Endothelial cell of umbilical vein (primary cell): Measurements from ENCODE around the gene SLC9A9. TPM values are rescaled to one million over a fixed set of nuclear protein-coding genes. Genes with fewer than 3 reads are reported as not detected.

Experiments used
- BruUV-seq: library from RNA; stranded (reverse); fragments of 400-500 nt; replicated peaks from 2 replicates; lab custom pipeline; 2021; lab: Mats Ljungman, UMichigan
- CTCF ChIA-PET: fragments of 300-600, 350-600 bp; sonication (Branson Sonifier 250); formaldehyde crosslinking; loops from one replicate; lab custom pipeline; 2021; ENCODE audit warnings: antibody characterized with exemption, inconsistent platforms; lab: Charles Lee
- POLR2A ChIA-PET: fragments of 300-600, 350-600 bp; sonication (Branson Sonifier 250); formaldehyde crosslinking; loops from one replicate; lab custom pipeline; 2021; ENCODE audit warnings: antibody characterized with exemption, inconsistent platforms; lab: Charles Lee
- DNase-seq: peaks from one replicate; pipeline ENCODE4 v3.0.0-alpha.2; 2011; ENCODE audit warnings: low read depth, low spot score
- FAIRE-seq: peaks from 2 replicates; lab custom pipeline; 2011; peaks lifted over from hg19 to GRCh38; lab: Jason Lieb, UNC
- H2AFZ ChIP-seq: 2 replicates; pipeline ENCODE4 v1.6.0; 2012; ENCODE audit warnings: low read depth, low read length, control low read depth, inconsistent platforms
- H3K27ac ChIP-seq: 2 replicates; pipeline ENCODE4 v1.5.1; 2011; ENCODE audit warnings: low read depth, mild to moderate bottlenecking, control low read depth, low read length, moderate library complexity; ENCODE audit not compliant: insufficient read depth
- H3K27me3 ChIP-seq, 2 experiments: 2 replicates each; pipeline versions ENCODE4 v1.6.0 to v1.6.1; 2011; ENCODE audit warnings: low read length in 2 of 2, mixed read lengths in 1 of 2; ENCODE audit not compliant: control insufficient read depth in 2 of 2, insufficient read depth in 2 of 2
- H3K36me3 ChIP-seq, 2 experiments: 2 replicates in 1 of 2; 3 replicates in 1 of 2; pipeline ENCODE4 v1.5.1; 2011; ENCODE audit warnings: low read length in 2 of 2, mild to moderate bottlenecking in 1 of 2, moderate library complexity in 1 of 2; ENCODE audit not compliant: control insufficient read depth in 2 of 2, insufficient read depth in 2 of 2; ENCODE audit errors: extremely low read depth in 1 of 2
- H3K4me1 ChIP-seq: 3 replicates; pipeline ENCODE4 v1.5.1; 2011; ENCODE audit warnings: mild to moderate bottlenecking, low read length; ENCODE audit not compliant: control insufficient read depth, insufficient read depth; ENCODE audit errors: extremely low read depth
- H3K4me2 ChIP-seq: 2 replicates; pipeline ENCODE4 v1.6.1; 2011; ENCODE audit warnings: low read length, control low read depth, mixed read lengths; ENCODE audit not compliant: insufficient read depth
- H3K4me3 ChIP-seq, 3 experiments: fragments of 200-600 bp in 1 of 3; sonication (generic), shearing (Covaris generic) in 1 of 3; replicated peaks in 1 of 3; 2 replicates each; pipeline ENCODE4 v1.5.1; 2011 to 2016; ENCODE audit warnings: control low read depth in 3 of 3, low read length in 3 of 3, mild to moderate bottlenecking in 2 of 3, inconsistent platforms in 1 of 3, low read depth in 1 of 3, moderate library complexity in 1 of 3; ENCODE audit not compliant: insufficient read depth in 1 of 3
- H3K79me2 ChIP-seq: 2 replicates; pipeline ENCODE4 v1.6.0; 2012; ENCODE audit warnings: low read length, inconsistent platforms; ENCODE audit not compliant: control insufficient read depth, insufficient read depth
- H3K9ac ChIP-seq: replicated peaks from 2 replicates; pipeline ENCODE3; 2011; ENCODE audit warnings: low read length, control low read depth; ENCODE audit not compliant: insufficient read depth; ENCODE audit errors: extremely low read depth
- H3K9me1 ChIP-seq: replicated peaks from 3 replicates; pipeline ENCODE4 v1.6.0; 2011; ENCODE audit warnings: mild to moderate bottlenecking, low read length; ENCODE audit not compliant: control insufficient read depth, insufficient read depth; ENCODE audit errors: extremely low read depth
- H3K9me3 ChIP-seq: replicated peaks from 2 replicates; pipeline ENCODE4 v1.5.1; 2012; ENCODE audit warnings: low read length, inconsistent platforms; ENCODE audit not compliant: control insufficient read depth, insufficient read depth
- H4K20me1 ChIP-seq: replicated peaks from 2 replicates; pipeline ENCODE3; 2011; ENCODE audit warnings: mild to moderate bottlenecking, low read length; ENCODE audit not compliant: control insufficient read depth, insufficient read depth; ENCODE audit errors: extremely low read depth
- CTCF ChIP-seq, 2 donors: IDR thresholded peaks; 1 replicate in 1 of 2; 2 replicates in 1 of 2; pipeline ENCODE4 v1.5.1; 2011; ENCODE audit warnings: low read length in 2 of 2, mild to moderate bottlenecking in 2 of 2, moderate library complexity in 2 of 2, control low read depth in 1 of 2, inconsistent platforms in 1 of 2, low read depth in 1 of 2; ENCODE audit not compliant: insufficient read depth in 1 of 2; ENCODE audit errors: extremely low read depth in 1 of 2
- EZH2 ChIP-seq: IDR thresholded peaks from 2 replicates; pipeline ENCODE4 v1.6.1; 2012; ENCODE audit warnings: borderline replicate concordance, low read depth, mild to moderate bottlenecking, moderate library complexity, low read length, inconsistent platforms; ENCODE audit not compliant: severe bottlenecking
- FOS ChIP-seq: IDR thresholded peaks from 2 replicates; pipeline ENCODE4 v1.6.1; 2011; ENCODE audit warnings: mild to moderate bottlenecking, low read length, moderate library complexity, borderline replicate concordance; ENCODE audit not compliant: insufficient read depth
- GATA2 ChIP-seq: IDR thresholded peaks from 2 replicates; pipeline ENCODE4 v1.7.0; 2011; ENCODE audit warnings: low read depth, mild to moderate bottlenecking, moderate library complexity, mixed read lengths, low read length; ENCODE audit not compliant: insufficient read length, insufficient read depth
- JUN ChIP-seq: IDR thresholded peaks from 2 replicates; pipeline ENCODE4 v1.6.1; 2011; ENCODE audit warnings: borderline replicate concordance, low read depth; ENCODE audit not compliant: insufficient read length, insufficient read depth
- MYC ChIP-seq: IDR thresholded peaks from one replicate; pipeline ENCODE4 v1.6.1; 2011; ENCODE audit warnings: mild to moderate bottlenecking, low read depth, low read length
- POLR2A ChIP-seq: IDR thresholded peaks from 2 replicates; pipeline ENCODE4 v1.6.1; 2012; ENCODE audit warnings: low read depth, mild to moderate bottlenecking, control low read depth, low read length
- POLR2AphosphoS5 ChIP-seq: IDR thresholded peaks from 2 replicates; pipeline ENCODE4 v1.6.1; 2012; ENCODE audit warnings: low read depth, mild to moderate bottlenecking, control low read depth, low read length, moderate library complexity; ENCODE audit not compliant: insufficient read depth
- dilution Hi-C: fragments of 300-500 bp; cut with MboI; formaldehyde crosslinking; loops from one replicate; pipeline ENCODE4 v1.15.0; 2019; ENCODE audit warnings: low sequenced_read_pairs; ENCODE audit not compliant: extremely low pct_ligation_motif_present
- intact Hi-C: fragments of 100-400 bp; cut with micrococcal nuclease; formaldehyde crosslinking; loops from one replicate; pipeline ENCODE4 v1.10.0; 2022
- polyA plus RNA-seq, 4 experiments: library from polyadenylated mRNA; depleted of rRNA in 3 of 4; stranded (reverse) in 3 of 4; unstranded in 1 of 4; fragments of >200 nt; gene quantifications; 2 replicates each; pipeline versions ENCODE4 v1.2.1 to v1.2.3, GENCODE V29; 2011 to 2012; ENCODE audit warnings: missing spikeins in 1 of 4
- total RNA-seq: library from RNA; stranded (reverse); gene quantifications from 2 replicates; pipeline ENCODE4 v1.2.3, GENCODE V29; 2021

The SLC9A9 gene
- total and polyA plus RNA-seq, 2 donors (not counting 3 experiments of a cell fraction or from before 2014, with no cell fraction given) = 1.5 to 1.8 TPM

DNA sequence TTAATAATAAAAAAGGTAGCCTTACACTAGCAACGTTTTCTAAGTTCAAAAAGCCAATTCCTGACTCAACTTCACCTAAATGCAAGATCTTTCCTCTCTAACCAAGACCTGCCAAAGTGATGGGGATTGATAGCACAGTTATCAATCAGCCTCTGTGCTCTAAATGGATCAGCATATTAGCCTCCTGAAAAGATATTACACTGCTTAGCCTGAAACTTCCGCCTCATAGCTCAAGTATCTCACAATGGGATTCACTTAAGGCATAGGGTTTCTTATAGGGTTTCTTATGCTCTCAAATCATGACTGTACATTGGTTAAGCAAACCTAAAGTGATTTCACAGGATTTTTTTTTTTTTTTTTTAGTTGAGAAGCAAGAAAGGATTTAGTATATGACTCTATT is 436 bp upstream of the SLC9A9 start:
- ChIA-PET CTCF (interaction anchor here (1.0 to 1.5 kb wide), 4 partner anchors 10 to 73 kb away, joined by 3 read pairs; no protein-coding TSS in a partner anchor), POLR2A (interaction anchor here (1.5 kb wide), 1 partner anchor 123 kb away, joined by 4 read pairs; the partner anchor contains the start of gene DIPK2A)
- FAIRE-seq (no peak), DNase-seq (no peak)
- no TSS peak for BruUV-seq
- peak overlapping the region; percentile 95 for H2AFZ ChIP-seq
- H3K9me1 ChIP-seq = no peaks in the 10 kb centered on the region
- no peaks in the 10 kb centered on the region for H3K9me3 ChIP-seq
- TF ChIP-seq MYC (no peak), POLR2AphosphoS5 (no peak), GATA2 (no peak), CTCF (IDR thresholded peaks at IDR 0.05; ENCODE audit: extremely low read depth in 1 of 2, insufficient read depth in 1 of 2, low read depth in 1 of 2, low read length in 2 of 2) (no peak), POLR2A (no peak), FOS (no peak), JUN (no peak), EZH2 (no peak)
- H3K79me2 ChIP-seq = no peaks in the 10 kb centered on the region
- no peaks in the 10 kb centered on the region for H3K36me3 ChIP-seq
- dilution Hi-C loops (no loop called here), intact Hi-C loops (loop anchor here (2.0 kb wide), 1 partner anchor 18 kb away; no protein-coding TSS in a partner anchor)
- no peak overlapping the region for H3K4me3 ChIP-seq
- H4K20me1 ChIP-seq = no peaks in the 10 kb centered on the region
- no peaks in the 10 kb centered on the region for H3K27me3 ChIP-seq
- no peak overlapping the region for H3K9ac ChIP-seq
- H3K27ac ChIP-seq = no peak overlapping the region
- peaks cover 15% of the 10 kb centered on the region for H3K4me1 ChIP-seq
- H3K4me2 ChIP-seq = peak overlapping the region; percentile 91
